HepG2 (cell line): ENCODE results near the gene SLC38A1. TPM values are rescaled to one million over a fixed set of nuclear protein-coding genes. Genes with fewer than 3 reads are reported as not detected.
A peak's percentile ranks its signal among the peaks of the same experiment; 100 is the strongest.

ENCODE experiments used
- ATAC-seq: fragments of 200-7000 bp; cut with Tn5 transposase; 3 replicates; pipeline ENCODE4 v1.9.1; 2020; ENCODE audit warnings: mild to moderate bottlenecking, moderate library complexity
- BruUV-seq: library from RNA; stranded (reverse); fragments of 400-500 nt; replicated peaks from 2 replicates; lab custom pipeline; 2021; lab: Mats Ljungman, UMichigan
- CTCF ChIA-PET: fragments of 300-600 bp; formaldehyde crosslinking; extraction: SDS; loops from one replicate; lab custom pipeline; 2021; ENCODE audit warnings: low total read pairs, inconsistent platforms, low intra/inter-chr PET ratio; lab: Yijun Ruan, JAX
- POLR2A ChIA-PET: fragments of 350-600 bp; sonication (Branson Sonifier 250); formaldehyde crosslinking; loops from one replicate; lab custom pipeline; 2020; ENCODE audit warnings: antibody characterized with exemption, inconsistent platforms; lab: Yijun Ruan, JAX
- DNase-seq: peaks from one replicate; pipeline ENCODE4 v3.0.0-alpha.2; 2015; ENCODE audit warnings: low spot score
- FAIRE-seq: peaks from 3 replicates; lab custom pipeline; 2011; peaks lifted over from hg19 to GRCh38; lab: Jason Lieb, UNC
- H2AFZ ChIP-seq: one replicate; pipeline ENCODE4 v1.6.1; 2011; ENCODE audit warnings: low read length, inconsistent platforms
- H3K27ac ChIP-seq: fragments of 300-600 bp; 3 replicates; pipeline ENCODE4 v1.8.0; 2011; ENCODE audit warnings: mixed run types, mild to moderate bottlenecking, mixed read lengths, low read length, inconsistent platforms; ENCODE audit not compliant: insufficient read depth; ENCODE audit errors: extremely low read length
- H3K27me3 ChIP-seq, 2 experiments: fragments of 200-600 bp in 1 of 2; 2 replicates in 1 of 2; 3 replicates in 1 of 2; pipeline versions ENCODE4 v1.6.0 to v1.8.0; 2011; ENCODE audit warnings: low read length in 2 of 2, mild to moderate bottlenecking in 2 of 2, moderate library complexity in 2 of 2, inconsistent platforms in 1 of 2; ENCODE audit not compliant: insufficient read depth in 2 of 2, control insufficient read depth in 1 of 2
- H3K36me3 ChIP-seq, 2 experiments: fragments of 200-600 bp in 1 of 2; replicated peaks in 1 of 2; 2 replicates in 1 of 2; 3 replicates in 1 of 2; pipeline versions ENCODE4 v1.5.1 to v1.8.0; 2011; ENCODE audit warnings: low read length in 2 of 2, inconsistent platforms in 1 of 2; ENCODE audit not compliant: insufficient read depth in 2 of 2, control insufficient read depth in 1 of 2
- H3K4me1 ChIP-seq: 2 replicates; pipeline ENCODE4 v1.5.1; 2012; ENCODE audit warnings: low read length, inconsistent platforms; ENCODE audit not compliant: insufficient read depth
- H3K4me2 ChIP-seq: 2 replicates; pipeline ENCODE4 v1.6.0; 2011; ENCODE audit warnings: low read depth, low read length, inconsistent platforms
- H3K4me3 ChIP-seq, 3 experiments: fragments of 200-600 bp in 1 of 3; sonication (generic), shearing (Covaris generic) in 1 of 3; replicated peaks in 1 of 3; 2 replicates each; pipeline ENCODE4 v1.5.1; 2011 to 2016; ENCODE audit warnings: low read length in 3 of 3, inconsistent platforms in 2 of 3, low read depth in 2 of 3, mild to moderate bottlenecking in 2 of 3, control low read depth in 1 of 3, mixed read lengths in 1 of 3; ENCODE audit not compliant: insufficient read depth in 1 of 3
- H3K79me2 ChIP-seq: one replicate; pipeline ENCODE4 v1.6.1; 2011; ENCODE audit warnings: low read length, inconsistent platforms; ENCODE audit not compliant: insufficient read depth
- H3K9ac ChIP-seq: 2 replicates; pipeline ENCODE4 v1.6.0; 2011; ENCODE audit warnings: mild to moderate bottlenecking, low read depth, low read length, inconsistent platforms; ENCODE audit not compliant: insufficient read depth
- H3K9me3 ChIP-seq: 2 replicates; pipeline ENCODE4 v1.5.1; 2012; ENCODE audit warnings: mild to moderate bottlenecking, low read length
- H4K20me1 ChIP-seq: 2 replicates; pipeline ENCODE4 v1.6.0; 2011; ENCODE audit warnings: inconsistent platforms, mild to moderate bottlenecking, low read length, moderate library complexity; ENCODE audit not compliant: insufficient read depth
- ATRX ChIP-seq: sonication (generic); formaldehyde crosslinking; IDR thresholded peaks from 2 replicates; pipeline ENCODE4 v1.4.0; 2020; ENCODE audit warnings: missing genetic modification reagents, borderline replicate concordance
- CEBPG ChIP-seq: IDR thresholded peaks from 2 replicates; pipeline ENCODE4 v1.6.1; 2016
- CTCF ChIP-seq: sonication (generic); formaldehyde crosslinking; IDR thresholded peaks from 2 replicates; pipeline ENCODE4 v1.5.0; 2020; ENCODE audit warnings: mild to moderate bottlenecking, missing genetic modification reagents, moderate library complexity
- DMAP1 ChIP-seq: IDR thresholded peaks from 2 replicates; pipeline ENCODE4 v1.6.1; 2016
- ELF3 ChIP-seq: IDR thresholded peaks from 2 replicates; pipeline ENCODE4 v1.6.1; 2016; ENCODE audit warnings: missing genetic modification reagents, missing compliant biosample characterization
- HINFP ChIP-seq: sonication (generic); formaldehyde crosslinking; IDR thresholded peaks from 2 replicates; pipeline ENCODE4 v1.4.0; 2020; ENCODE audit warnings: low read depth, mild to moderate bottlenecking, missing genetic modification reagents
- HNRNPUL1 ChIP-seq: fragments of 200-400 bp; formaldehyde crosslinking; IDR thresholded peaks from 2 replicates; pipeline ENCODE4 v1.6.1; 2017; ENCODE audit warnings: low read depth, mild to moderate bottlenecking, low read length, moderate library complexity
- HOXA9 ChIP-seq: sonication (generic); formaldehyde crosslinking; IDR thresholded peaks from 2 replicates; pipeline ENCODE4 v1.8.1; 2022; ENCODE audit warnings: missing genetic modification reagents, mild to moderate bottlenecking, moderate library complexity, borderline replicate concordance
- KMT2B ChIP-seq: IDR thresholded peaks from 2 replicates; pipeline ENCODE4 v1.6.1; 2016; ENCODE audit warnings: missing genetic modification reagents, missing compliant biosample characterization
- NFYC ChIP-seq: IDR thresholded peaks from 2 replicates; pipeline ENCODE4 v1.6.1; 2016; ENCODE audit warnings: missing genetic modification reagents, missing compliant biosample characterization
- PTBP1 ChIP-seq: fragments of 200-400 bp; formaldehyde crosslinking; IDR thresholded peaks from 2 replicates; pipeline ENCODE4 v1.6.1; 2018; ENCODE audit warnings: low read length, low read depth; ENCODE audit not compliant: poor library complexity, severe bottlenecking
- REXO4 ChIP-seq: sonication (generic); formaldehyde crosslinking; IDR thresholded peaks from 2 replicates; pipeline ENCODE4 v1.8.0; 2022; ENCODE audit warnings: missing genetic modification reagents, mild to moderate bottlenecking, borderline replicate concordance
- RFX5 ChIP-seq: IDR thresholded peaks from 2 replicates; pipeline ENCODE4 v1.6.1; 2011; ENCODE audit warnings: low read depth, low read length, improper control_type of control experiment
- RXRB ChIP-seq: IDR thresholded peaks from 2 replicates; pipeline ENCODE4 v1.6.1; 2016; ENCODE audit warnings: borderline replicate concordance, missing genetic modification reagents, missing compliant biosample characterization
- SMC3 ChIP-seq: IDR thresholded peaks from 2 replicates; pipeline ENCODE4 v1.6.1; 2011; ENCODE audit warnings: low read length, improper control_type of control experiment
- STAG1 ChIP-seq: sonication (generic); formaldehyde crosslinking; IDR thresholded peaks from 2 replicates; pipeline ENCODE4 v1.4.0; 2020; ENCODE audit warnings: missing genetic modification reagents
- ZNF317 ChIP-seq: sonication (generic); formaldehyde crosslinking; IDR thresholded peaks from 2 replicates; pipeline ENCODE4 v1.5.0; 2020; ENCODE audit warnings: mild to moderate bottlenecking, missing genetic modification reagents
- ZNF343 ChIP-seq: sonication (generic); formaldehyde crosslinking; IDR thresholded peaks from 2 replicates; pipeline ENCODE4 v1.4.0; 2020; ENCODE audit warnings: mild to moderate bottlenecking, missing genetic modification reagents
- ZNF430 ChIP-seq: sonication (generic); formaldehyde crosslinking; IDR thresholded peaks from 2 replicates; pipeline ENCODE4 v1.9.0; 2021; ENCODE audit warnings: mild to moderate bottlenecking, missing genetic modification reagents
- ZNF441 ChIP-seq: sonication (generic); formaldehyde crosslinking; IDR thresholded peaks from 2 replicates; pipeline ENCODE4 v1.7.0; 2021; ENCODE audit warnings: missing genetic modification reagents, borderline replicate concordance
- ZNF607 ChIP-seq: sonication (generic); formaldehyde crosslinking; IDR thresholded peaks from 2 replicates; pipeline ENCODE4 v1.5.1; 2020; ENCODE audit warnings: missing genetic modification reagents, mild to moderate bottlenecking, borderline replicate concordance
- ZNF7 ChIP-seq: IDR thresholded peaks from 2 replicates; pipeline ENCODE4 v1.6.1; 2016; ENCODE audit warnings: missing biosample characterization, missing genetic modification reagents
- WGBS: methylation state at CpG from one replicate; pipeline ENCODE4 v1.1.6; 2017; ENCODE audit warnings: low lambda C conversion rate; 5-methylcytosine and 5-hydroxymethylcytosine counted together
- in situ Hi-C: cut with HindIII; loops from 2 replicates; pipeline ENCODE4 v1.10.0; 2017; ENCODE audit warnings: low pct_unique_long_range_greater_than_20kb; ENCODE audit not compliant: extremely low pct_ligation_motif_present
- intact Hi-C: fragments of 100-400 bp; cut with micrococcal nuclease; formaldehyde crosslinking; loops from one replicate; pipeline ENCODE4 v1.10.0; 2022; ENCODE audit not compliant: unreplicated experiment
- polyA plus RNA-seq, 8 experiments: library from polyadenylated mRNA; depleted of rRNA in 3 of 8; stranded (reverse) in 7 of 8; unstranded in 1 of 8; fragments of >200 nt; fragmentation: Illumina TruSeq in 4 of 8; extraction: Trizol in 4 of 8; gene quantifications; 2 replicates each; pipeline versions ENCODE4 v1.2.1 to v1.2.3, GENCODE V29; 2011 to 2016; ENCODE audit warnings: low read depth in 4 of 8, missing spikeins in 1 of 8, mixed read lengths in 1 of 8; ENCODE audit not compliant: insufficient read depth in 1 of 8
- total RNA-seq, 5 experiments: library from RNA; depleted of rRNA; stranded (reverse); fragments of >200 nt; fragmentation: Illumina TruSeq; extraction: Trizol; gene quantifications; 2 replicates each; pipeline ENCODE4 v1.2.3, GENCODE V29; 2016; ENCODE audit warnings: low read depth in 1 of 5

Gene SLC38A1
- total and polyA plus RNA-seq, 2 of the 13 experiments (the other 11 are each of a cell fraction or from before 2014, with no cell fraction given): 47.0 to 50.6 TPM

- Histone ChIP-seq H3K79me2 (no peaks in the 10 kb centered on the region), H3K4me2 (no peak overlapping the region), H3K36me3 (no peaks in the 10 kb centered on the region), H3K4me3 (no peak overlapping the region), H4K20me1 (no peaks in the 10 kb centered on the region), H3K27ac (no peak overlapping the region), H3K9ac (no peak overlapping the region), H2AFZ (no peak overlapping the region), H3K27me3 (no peaks in the 10 kb centered on the region; a peak in 2 of 5 replicates), H3K4me1 (no peaks in the 10 kb centered on the region), H3K9me3 (no peaks in the 10 kb centered on the region)
- intact Hi-C loops: loop anchor here (10.0 kb wide), 1 partner anchor 148 kb away; no protein-coding TSS in a partner anchor
- ChIA-PET CTCF (interaction anchor here (1.7 kb wide), 1 partner anchor 178 kb away, joined by 5 read pairs; no protein-coding TSS in a partner anchor), POLR2A (no interaction called here)
- DNase-seq (peak; percentile 27), ATAC-seq (peak; percentile 71), FAIRE-seq (no peak)
- no TSS peak for BruUV-seq
- TF ChIP-seq REXO4 (no peak), PTBP1 (no peak), ZNF430 (CRISPR knock-in tag) (no peak), DMAP1 (no peak), ELF3 (CRISPR knock-in tag) (no peak), RFX5 (no peak), NFYC (peak; percentile 37), RXRB (CRISPR knock-in tag) (no peak), ZNF7 (CRISPR knock-in tag) (no peak), HNRNPUL1 (no peak), ZNF607 (CRISPR knock-in tag) (no peak), HOXA9 (no peak), CTCF (CRISPR knock-in tag) (peak; percentile 62), ZNF441 (CRISPR knock-in tag) (no peak), STAG1 (peak; percentile 56), KMT2B (no peak), ATRX (CRISPR knock-in tag) (no peak), ZNF317 (CRISPR knock-in tag) (no peak), ZNF343 (no peak), SMC3 (peak; percentile 60), HINFP (CRISPR knock-in tag) (no peak), CEBPG (CRISPR knock-in tag) (peak; percentile 29; the same call in 1 of the 2 replicates)
- 66% methylated on average over 5 of the region's 5 CpGs for WGBS
- in situ Hi-C loops: no loop called here
Observed at GRCh38 chr12:46303039-46303666, 34.3 kb upstream of the SLC38A1 start.
